ENCODE data around the gene NSUN7.

- TF ChIP-seq CTCF (IDR thresholded peaks at IDR 0.05; ENCODE audit: borderline replicate concordance, extremely low read depth, low read length, poor library complexity, severe bottlenecking) (no peak), EZH2 (IDR thresholded peaks at IDR 0.05; ENCODE audit: borderline replicate concordance, low read depth, low read length, severe bottlenecking) (no peak)
Measured at GRCh38 chr4:40828661-40829060, 78.9 kb downstream of the NSUN7 start.
